CD4-positive, alpha-beta T cell treated with Interleukin-4 for 1 hour (primary cell): Measurements from ENCODE around the gene MTMR1.

ENCODE experiments used
- DNase-seq, 2 donors: peaks; one replicate each; pipeline ENCODE4 v3.0.0-alpha.2; 2020 to 2022

MTMR1 gene

DNA sequence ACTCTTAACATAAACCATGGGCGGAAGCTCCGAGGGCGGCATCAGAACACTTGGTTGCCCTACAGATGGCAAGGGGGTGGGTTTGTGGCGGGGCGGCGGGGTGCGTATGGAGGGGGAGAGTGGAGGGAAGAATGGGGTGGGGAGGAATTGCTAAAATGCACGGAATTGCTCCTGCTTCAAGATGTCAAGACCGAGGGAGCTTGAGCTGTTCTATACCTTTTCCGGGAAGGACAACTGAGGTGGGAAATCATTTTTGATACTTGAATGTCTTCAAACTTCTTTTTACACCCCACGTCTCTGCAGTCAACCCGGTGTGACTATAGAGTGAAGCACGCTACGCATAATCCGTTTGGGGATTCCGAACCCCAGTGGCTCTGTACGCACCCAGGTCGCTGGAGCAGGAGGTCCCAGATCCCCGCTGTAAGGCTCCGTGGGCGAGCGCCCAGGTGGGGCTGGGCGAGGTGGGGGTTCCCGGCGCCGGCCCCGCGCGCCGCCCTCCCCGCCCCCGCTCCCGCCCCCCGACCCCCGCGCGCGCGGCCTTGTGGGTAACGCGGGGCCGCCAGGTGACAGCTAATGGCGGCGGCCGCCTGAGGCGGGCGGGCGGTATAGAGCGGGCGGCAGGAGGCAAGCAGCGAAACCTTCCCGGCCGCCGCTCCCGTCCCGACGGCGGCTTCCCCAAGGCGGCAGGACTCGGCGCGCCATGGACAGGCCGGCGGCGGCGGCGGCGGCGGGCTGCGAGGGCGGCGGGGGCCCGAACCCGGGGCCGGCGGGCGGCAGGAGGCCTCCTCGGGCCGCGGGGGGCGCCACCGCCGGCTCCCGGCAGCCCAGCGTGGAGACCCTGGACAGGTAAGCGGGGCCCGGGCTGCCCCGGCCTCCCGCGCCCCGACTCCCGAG, at the start of gene MTMR1:
Gene MTMR1, plus strand, starts transcription at position 566 of the 894 bp plus-strand sequence. Its CDS starts 135 bp downstream, at position 701.
- DNase-seq: peak; percentile 48 to 56

DNA sequence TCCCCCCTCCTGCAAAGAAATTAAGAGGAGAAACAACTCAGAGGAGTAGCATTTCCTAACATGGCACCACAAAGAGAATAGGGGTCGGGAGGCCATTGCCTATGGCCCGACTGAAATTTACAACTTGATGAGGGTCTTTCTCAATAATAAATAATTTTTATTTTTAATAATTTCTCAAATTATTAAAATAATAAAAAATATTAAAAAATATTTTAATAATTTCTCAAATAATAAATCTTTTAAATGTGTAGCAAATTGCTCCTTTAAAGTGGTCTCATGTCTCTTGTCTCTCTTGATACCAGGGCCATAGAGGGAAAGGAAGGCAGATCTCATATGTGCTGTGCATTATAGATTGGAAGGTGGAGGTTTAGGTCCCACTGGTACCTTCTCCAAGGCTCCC, 49.2 kb upstream of the MTMR1 start:
- no peak for DNase-seq

DNA sequence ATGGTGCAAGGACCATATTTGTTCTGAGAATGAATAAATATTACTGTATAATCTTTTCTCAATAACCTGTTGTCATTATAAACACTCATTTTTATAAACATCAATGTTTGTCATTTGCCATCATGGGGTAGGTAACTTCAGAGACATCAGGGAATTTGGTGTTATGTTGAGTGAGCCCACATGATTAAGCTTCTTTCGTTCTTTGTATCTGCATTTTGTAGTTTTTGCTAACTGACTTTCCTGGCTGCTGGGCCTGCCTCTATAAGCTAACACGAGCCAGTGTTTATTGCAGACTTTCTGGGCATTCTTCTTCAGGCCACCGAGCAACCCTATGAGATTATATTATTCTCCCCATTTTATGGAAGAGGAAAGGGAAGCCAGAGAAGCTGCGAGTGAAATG, 48.8 kb upstream of the MTMR1 start:
- DNase-seq: no peak

DNA sequence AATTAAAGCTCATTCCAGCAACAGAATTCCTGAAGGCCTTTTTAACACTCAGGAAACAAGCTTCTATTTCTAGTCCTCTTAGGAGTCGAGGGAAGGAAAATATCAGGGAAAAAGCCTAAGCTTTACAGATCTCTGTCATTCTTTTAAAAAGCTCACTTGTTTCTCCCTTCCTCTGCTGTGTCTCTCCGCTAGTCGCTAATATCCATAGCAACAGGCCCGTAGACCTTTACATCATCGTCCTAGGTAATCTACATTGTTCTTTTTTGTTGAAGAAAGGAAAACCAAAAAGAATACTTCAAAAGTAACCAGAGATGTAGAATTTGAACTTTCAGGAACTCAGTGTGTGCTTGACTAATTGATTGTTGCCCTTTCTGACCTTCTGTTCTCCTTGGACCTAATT, 45.9 kb upstream of the MTMR1 start:
- no peak for DNase-seq

- no peak for DNase-seq
Observed at GRCh38 chrX:150648296-150648940, 44.8 kb upstream of the MTMR1 start.

- DNase-seq: peak in 1 of 2 donors; percentile 0
Observed at GRCh38 chrX:150649096-150649870, 43.9 kb upstream of the MTMR1 start.

- no peak for DNase-seq
Observed at GRCh38 chrX:150651906-150652305, 41.3 kb upstream of the MTMR1 start.

DNA sequence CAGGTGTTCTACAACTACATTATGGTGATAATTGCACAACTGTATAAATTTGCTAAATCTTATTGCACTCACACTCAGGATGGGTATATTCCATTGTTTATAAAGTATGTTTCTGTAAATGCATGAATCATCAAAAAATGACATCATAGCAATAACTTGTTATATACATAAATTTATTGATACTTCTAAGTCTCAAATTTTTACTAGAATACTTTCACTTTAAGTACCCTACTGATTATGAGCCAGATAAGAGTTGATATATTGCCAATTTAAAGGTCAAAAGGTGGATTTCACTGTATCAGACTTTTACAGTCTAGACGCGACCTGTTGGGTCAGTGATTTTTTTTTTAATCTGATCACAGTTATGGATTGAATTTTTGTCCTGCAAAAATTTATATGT, 37.4 kb upstream of the MTMR1 start:
- DNase-seq: no peak

DNA sequence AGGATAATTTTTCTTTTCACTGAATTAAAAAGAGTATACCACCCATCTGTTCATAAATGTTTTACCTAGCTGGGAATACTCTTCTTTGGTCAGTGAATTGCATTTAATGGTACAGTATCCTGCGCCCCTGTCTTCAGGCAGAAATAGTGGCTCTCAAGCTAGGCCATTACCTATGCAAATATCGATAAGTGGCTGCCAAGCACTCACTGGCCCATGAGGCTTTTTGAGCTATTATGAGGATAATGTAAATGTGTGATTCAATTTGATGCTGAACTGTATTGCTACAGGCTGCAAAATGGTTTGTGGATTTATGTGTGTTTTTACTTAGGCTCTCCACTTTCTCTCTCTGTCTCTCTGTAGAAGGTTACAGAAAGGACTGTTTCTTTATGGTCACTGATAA, 30.1 kb upstream of the MTMR1 start:
- no peak for DNase-seq

GRCh38 chrX:150664290-150664689, 28.9 kb upstream of the MTMR1 start:
- DNase-seq: no peak

- DNase-seq: no peak
Observed at GRCh38 chrX:150676221-150676620, 17.0 kb upstream of the MTMR1 start.

GRCh38 chrX:150680974-150681373, 12.2 kb upstream of the MTMR1 start:
- no peak for DNase-seq

DNA sequence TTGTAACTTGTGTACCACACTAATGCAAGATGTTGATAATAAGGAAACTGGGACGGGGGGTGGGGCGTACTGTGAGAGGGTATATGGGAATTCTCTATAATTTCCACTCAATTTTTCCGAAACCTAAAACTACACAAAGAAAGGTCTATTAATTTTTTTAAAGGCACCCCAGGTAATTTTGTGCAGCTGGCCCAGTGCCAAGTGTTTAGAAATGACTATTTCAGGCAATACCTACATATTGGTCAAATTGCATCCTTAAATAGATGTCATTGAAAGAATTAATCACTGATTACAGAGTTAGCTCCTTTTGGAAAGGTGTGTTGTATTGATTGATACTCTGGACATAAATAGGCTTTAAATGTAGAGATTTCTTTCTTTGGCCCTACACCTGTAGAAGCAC, 10.1 kb upstream of the MTMR1 start:
- DNase-seq: no peak

- DNase-seq: peak in 1 of 2 donors; percentile 72
Observed at GRCh38 chrX:150683536-150684146, 9.6 kb upstream of the MTMR1 start.

DNA sequence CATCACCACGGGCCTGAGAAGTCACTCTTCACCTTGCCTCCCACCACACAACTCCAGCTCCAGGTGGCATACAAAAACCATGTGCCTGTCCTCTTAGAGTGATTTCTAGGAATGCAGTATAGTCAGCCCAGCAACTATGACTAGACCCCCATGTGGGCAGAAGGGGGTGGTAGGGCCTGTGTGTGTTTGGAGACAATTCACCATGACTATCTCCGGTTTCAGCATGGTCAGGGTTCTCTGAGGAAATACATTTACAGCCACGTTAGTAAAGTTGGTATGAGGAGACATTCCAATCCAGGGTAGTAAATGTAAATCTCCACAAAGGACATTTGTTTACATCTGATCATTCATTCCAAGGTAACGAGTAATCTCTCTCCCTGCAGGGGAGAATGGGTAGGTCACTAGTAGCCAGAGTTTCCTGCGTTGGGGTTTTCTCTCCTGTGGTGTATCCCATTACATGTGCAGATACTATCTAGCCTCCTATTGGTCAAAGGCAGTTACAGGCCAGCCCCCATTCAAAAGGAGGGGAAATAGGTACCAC, 4.2 kb upstream of the MTMR1 start:
- DNase-seq: no peak

GRCh38 chrX:150690126-150690525, 3.1 kb upstream of the MTMR1 start:
- DNase-seq: no peak

DNA sequence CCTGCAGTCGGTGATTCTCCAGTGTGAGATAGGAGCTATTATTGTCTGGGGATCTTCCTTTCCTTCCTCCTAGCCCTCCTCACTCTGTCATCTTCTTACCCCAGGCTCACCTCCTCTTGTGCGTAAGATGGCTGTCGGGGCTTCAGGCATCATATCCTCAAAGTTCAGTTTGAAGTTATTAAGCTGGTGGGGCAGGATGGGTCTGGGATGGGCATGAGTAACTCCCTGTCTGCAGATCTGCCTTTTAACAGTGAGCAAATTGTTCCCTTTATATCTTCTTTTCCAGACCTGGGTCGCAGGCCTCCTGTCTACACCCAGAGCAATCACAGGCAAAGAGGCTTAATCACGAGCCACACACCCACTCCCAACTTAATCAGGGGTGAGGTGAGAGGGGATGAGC, 900 bp upstream of the MTMR1 start:
- DNase-seq: no peak

GRCh38 chrX:150693725-150694574, 754 bp downstream of the MTMR1 start:
- DNase-seq: peak; percentile 76 to 77

- DNase-seq: peak; percentile 21 to 31
Observed at GRCh38 chrX:150694738-150695410, 1.7 kb downstream of the MTMR1 start.

DNA sequence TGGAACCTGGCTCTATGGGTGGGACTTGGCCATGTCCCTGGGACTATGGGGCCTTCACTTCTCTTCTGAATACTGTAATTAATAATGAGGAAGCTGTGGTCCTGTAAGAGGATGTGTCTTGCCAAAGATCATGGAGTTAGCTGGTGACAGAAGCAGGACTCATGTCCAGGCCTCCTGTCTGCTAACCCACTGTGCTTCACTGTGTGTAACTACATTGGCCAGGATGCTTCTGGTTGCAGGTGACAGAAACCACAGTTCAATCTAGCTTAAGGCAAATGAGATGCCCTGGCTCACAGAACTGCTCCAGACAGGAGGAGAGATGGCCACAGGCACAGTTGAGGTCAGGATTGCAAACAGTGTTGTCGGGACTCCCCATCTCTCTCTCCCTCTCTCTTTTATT, 3.1 kb downstream of the MTMR1 start:
- no peak for DNase-seq

DNA sequence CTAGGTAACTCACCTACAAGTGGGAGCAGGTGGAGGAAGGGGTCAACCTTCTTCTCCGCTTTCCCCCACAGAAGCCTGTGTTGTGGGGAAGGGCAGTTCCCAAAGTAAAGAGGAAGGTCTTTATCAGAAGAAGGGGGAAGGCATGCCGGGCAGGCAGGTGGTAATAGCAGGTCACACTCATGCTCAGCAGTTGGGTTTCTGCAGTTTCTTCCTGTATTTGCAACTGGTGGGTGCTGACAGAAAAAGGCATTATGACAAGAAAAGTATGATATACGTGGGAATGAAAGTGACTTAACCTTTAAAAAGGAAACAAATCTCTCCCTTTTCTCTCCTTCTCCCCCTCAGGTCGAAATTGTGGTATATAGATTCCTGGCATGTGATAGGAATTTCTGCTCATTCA, 3.7 kb downstream of the MTMR1 start:
- no peak for DNase-seq
